Activated naive CD4-positive, alpha-beta T cell treated with anti-CD3 and anti-CD28 coated beads, Interleukin-2, amount 50 U/mL, for 24 hours (primary cell): Measurements from ENCODE around the gene PGAP6.
A peak's percentile ranks its signal among the peaks of the same experiment; 100 is the strongest.
"Not testable (repeated sequence)": the region's sequence is repeated elsewhere in the genome, so short reads cannot be mapped to it uniquely, and the experiment has no call there.

ENCODE experiments used
- H3K27ac Mint-ChIP-seq: one replicate; pipeline ENCODE4 v1.8.0; 2021; ENCODE audit warnings: mild to moderate bottlenecking, mixed read lengths
- H3K27me3 Mint-ChIP-seq: one replicate; pipeline ENCODE4 v1.8.0; 2021; ENCODE audit warnings: mixed read lengths
- H3K36me3 Mint-ChIP-seq: one replicate; pipeline ENCODE4 v1.8.0; 2021; ENCODE audit warnings: mixed read lengths
- H3K4me1 Mint-ChIP-seq: one replicate; pipeline ENCODE4 v1.8.0; 2021; ENCODE audit warnings: mixed read lengths
- H3K4me3 Mint-ChIP-seq: one replicate; pipeline ENCODE4 v1.8.0; 2021; ENCODE audit warnings: mild to moderate bottlenecking, mixed read lengths
- H3K9me3 Mint-ChIP-seq: one replicate; pipeline ENCODE4 v1.8.0; 2021; ENCODE audit warnings: mixed read lengths

Gene PGAP6

GRCh38 chr16:389352-389751 is 7.6 kb upstream of the PGAP6 start:
- no peak overlapping the region for H3K4me3 Mint-ChIP-seq
- H3K36me3 Mint-ChIP-seq: peaks cover 3% of the 10 kb centered on the region
- no peaks in the 10 kb centered on the region for H3K27me3 Mint-ChIP-seq
- peaks cover 7% of the 10 kb centered on the region for H3K4me1 Mint-ChIP-seq
- no peak overlapping the region for H3K27ac Mint-ChIP-seq
- H3K9me3 Mint-ChIP-seq: no peaks in the 10 kb centered on the region

GRCh38 chr16:387761-388666 is 6.2 kb upstream of the PGAP6 start:
- peaks cover 14% of the 10 kb centered on the region for H3K4me1 Mint-ChIP-seq
- not testable (repeated sequence) for H3K27me3 Mint-ChIP-seq, H3K36me3 Mint-ChIP-seq, H3K27ac Mint-ChIP-seq, H3K4me3 Mint-ChIP-seq, H3K9me3 Mint-ChIP-seq

- Mint-ChIP-seq H3K27me3 (no peaks in the 10 kb centered on the region), H3K4me3 (no peak overlapping the region), H3K4me1 (peaks cover 15% of the 10 kb centered on the region), H3K27ac (no peak overlapping the region), H3K36me3 (no peaks in the 10 kb centered on the region), H3K9me3 (no peaks in the 10 kb centered on the region)
These were observed 4.9 kb upstream of the PGAP6 start for GRCh38 chr16:386641-387156.

- peaks cover 25% of the 10 kb centered on the region for H3K4me1 Mint-ChIP-seq
- H3K27me3 Mint-ChIP-seq: no peaks in the 10 kb centered on the region
- no peaks in the 10 kb centered on the region for H3K36me3 Mint-ChIP-seq
- peak overlapping the region; percentile 71 for H3K4me3 Mint-ChIP-seq
- peak overlapping the region; percentile 30 for H3K27ac Mint-ChIP-seq
- H3K9me3 Mint-ChIP-seq: no peaks in the 10 kb centered on the region
These were observed 1.7 kb upstream of the PGAP6 start for GRCh38 chr16:383326-384051.

- Mint-ChIP-seq H3K4me3 (peak overlapping the region; percentile 69), H3K27me3 (no peaks in the 10 kb centered on the region), H3K36me3 (no peaks in the 10 kb centered on the region), H3K27ac (no peak overlapping the region), H3K9me3 (no peaks in the 10 kb centered on the region), H3K4me1 (peaks cover 25% of the 10 kb centered on the region)
These were observed 578 bp downstream of the PGAP6 start for GRCh38 chr16:381012-381788.

GRCh38 chr16:380762-381011 is 1.1 kb downstream of the PGAP6 start:
- no peak overlapping the region for H3K27ac Mint-ChIP-seq
- H3K27me3 Mint-ChIP-seq: no peaks in the 10 kb centered on the region
- peaks cover 25% of the 10 kb centered on the region for H3K4me1 Mint-ChIP-seq
- H3K4me3 Mint-ChIP-seq: peak overlapping the region; percentile 83
- no peaks in the 10 kb centered on the region for H3K9me3 Mint-ChIP-seq
- no peaks in the 10 kb centered on the region for H3K36me3 Mint-ChIP-seq

GRCh38 chr16:379961-380761 is 1.6 kb downstream of the PGAP6 start:
- no peaks in the 10 kb centered on the region for H3K9me3 Mint-ChIP-seq
- no peaks in the 10 kb centered on the region for H3K27me3 Mint-ChIP-seq
- H3K27ac Mint-ChIP-seq: peak overlapping the region; percentile 70
- H3K4me3 Mint-ChIP-seq: peak overlapping the region; percentile 83
- no peaks in the 10 kb centered on the region for H3K36me3 Mint-ChIP-seq
- peaks cover 25% of the 10 kb centered on the region for H3K4me1 Mint-ChIP-seq

GRCh38 chr16:379183-379960 is 2.4 kb downstream of the PGAP6 start:
- H3K9me3 Mint-ChIP-seq: no peaks in the 10 kb centered on the region
- H3K36me3 Mint-ChIP-seq: no peaks in the 10 kb centered on the region
- H3K4me1 Mint-ChIP-seq: peaks cover 25% of the 10 kb centered on the region
- H3K27ac Mint-ChIP-seq: no peak overlapping the region
- H3K4me3 Mint-ChIP-seq: peak overlapping the region; percentile 83
- H3K27me3 Mint-ChIP-seq: no peaks in the 10 kb centered on the region

GRCh38 chr16:378821-379182 is 3.0 kb downstream of the PGAP6 start:
- H3K27ac Mint-ChIP-seq: no peak overlapping the region
- no peaks in the 10 kb centered on the region for H3K27me3 Mint-ChIP-seq
- H3K4me1 Mint-ChIP-seq: peaks cover 25% of the 10 kb centered on the region

GRCh38 chr16:378113-378820 is 3.5 kb downstream of the PGAP6 start:
- H3K36me3 Mint-ChIP-seq, H3K4me3 Mint-ChIP-seq, H3K9me3 Mint-ChIP-seq, H3K27me3 Mint-ChIP-seq, H3K27ac Mint-ChIP-seq: not testable (repeated sequence)
- peaks cover 20% of the 10 kb centered on the region for H3K4me1 Mint-ChIP-seq

More at GRCh38 chr16:378821-379182, 3.0 kb downstream of the PGAP6 start:
- no peaks in the 10 kb centered on the region for H3K36me3 Mint-ChIP-seq
- H3K9me3 Mint-ChIP-seq: no peaks in the 10 kb centered on the region
- H3K4me3 Mint-ChIP-seq: no peak overlapping the region

- Mint-ChIP-seq H3K4me3 (no peak overlapping the region), H3K36me3 (no peaks in the 10 kb centered on the region), H3K4me1 (peaks cover 12% of the 10 kb centered on the region), H3K9me3 (no peaks in the 10 kb centered on the region), H3K27me3 (no peaks in the 10 kb centered on the region), H3K27ac (no peak overlapping the region)
These were observed 4.3 kb downstream of the PGAP6 start for GRCh38 chr16:377419-377951.

GRCh38 chr16:376817-377418 is 4.9 kb downstream of the PGAP6 start:
- Mint-ChIP-seq H3K9me3 (no peaks in the 10 kb centered on the region), H3K4me3 (no peak overlapping the region), H3K36me3 (no peaks in the 10 kb centered on the region), H3K27me3 (no peaks in the 10 kb centered on the region), H3K4me1 (peaks cover 13% of the 10 kb centered on the region), H3K27ac (no peak overlapping the region)

GRCh38 chr16:375927-376816 is 5.6 kb downstream of the PGAP6 start:
- H3K27ac Mint-ChIP-seq: no peak overlapping the region
- H3K36me3 Mint-ChIP-seq: no peaks in the 10 kb centered on the region
- H3K4me3 Mint-ChIP-seq: no peak overlapping the region
- H3K27me3 Mint-ChIP-seq: no peaks in the 10 kb centered on the region
- H3K4me1 Mint-ChIP-seq: peaks cover 15% of the 10 kb centered on the region
- H3K9me3 Mint-ChIP-seq: no peaks in the 10 kb centered on the region
